Dedifferentiated amniotic fluid mesenchymal stem cell (primary cell): ENCODE measurements around the gene CD2AP.
"Not testable (repeated sequence)": the region's sequence is repeated elsewhere in the genome, so short reads cannot be mapped to it uniquely, and the experiment has no call there.

ENCODE experiments used
- DNase-seq: peaks from one replicate; pipeline ENCODE4 v3.0.0-alpha.2; 2016; ENCODE audit errors: extremely low spot score

The CD2AP gene

DNA sequence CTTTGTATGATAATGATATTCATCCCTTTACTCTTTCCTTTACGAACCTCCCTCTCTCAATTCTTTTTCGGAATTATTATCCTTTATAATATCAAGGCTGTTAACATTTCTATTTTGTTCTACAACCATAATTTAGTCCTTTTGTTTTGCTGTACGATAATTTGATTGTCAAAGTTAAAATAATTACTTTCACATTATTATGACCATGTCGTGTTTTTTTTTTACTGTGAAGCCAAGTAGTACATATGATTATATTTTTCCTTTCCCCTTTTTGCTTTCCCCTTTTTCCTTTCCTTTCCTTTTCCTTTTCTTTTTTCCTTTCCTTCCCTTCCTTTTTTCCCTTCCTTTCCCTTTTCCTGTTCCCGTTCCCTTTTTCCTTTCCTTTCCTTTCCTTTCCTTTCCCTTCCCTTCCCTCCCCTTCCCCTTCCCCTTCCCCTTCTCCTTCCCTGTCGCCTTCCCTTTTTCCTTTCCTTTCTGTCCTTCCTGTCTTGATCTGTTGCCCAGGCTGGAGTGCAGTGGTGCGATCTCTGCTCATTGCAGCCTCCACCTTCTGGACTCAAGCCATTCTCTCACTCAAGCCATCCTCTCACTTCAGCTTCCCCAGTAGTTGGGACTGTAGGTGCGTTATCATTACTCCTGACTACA is 19.5 kb downstream of the CD2AP start:
- no peak for DNase-seq

DNA sequence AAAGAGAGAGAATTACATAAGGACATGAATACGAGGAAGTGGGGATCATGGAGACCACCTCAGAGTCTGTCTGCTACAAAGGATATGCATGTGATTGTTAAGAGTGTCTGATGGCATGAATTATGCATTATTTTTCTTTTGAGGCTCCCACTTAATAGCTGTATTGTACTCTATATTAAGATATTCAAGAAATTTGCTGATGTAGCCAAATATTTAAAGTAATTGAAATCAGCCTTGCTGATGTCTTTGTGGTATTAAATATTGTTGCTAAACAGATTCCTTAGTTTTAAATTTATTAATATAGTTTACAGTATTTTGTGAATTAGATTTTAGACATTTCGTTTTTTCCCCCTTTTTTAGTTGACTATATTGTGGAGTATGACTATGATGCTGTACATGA is 25.3 kb downstream of the CD2AP start:
- DNase-seq, result no peak

DNA sequence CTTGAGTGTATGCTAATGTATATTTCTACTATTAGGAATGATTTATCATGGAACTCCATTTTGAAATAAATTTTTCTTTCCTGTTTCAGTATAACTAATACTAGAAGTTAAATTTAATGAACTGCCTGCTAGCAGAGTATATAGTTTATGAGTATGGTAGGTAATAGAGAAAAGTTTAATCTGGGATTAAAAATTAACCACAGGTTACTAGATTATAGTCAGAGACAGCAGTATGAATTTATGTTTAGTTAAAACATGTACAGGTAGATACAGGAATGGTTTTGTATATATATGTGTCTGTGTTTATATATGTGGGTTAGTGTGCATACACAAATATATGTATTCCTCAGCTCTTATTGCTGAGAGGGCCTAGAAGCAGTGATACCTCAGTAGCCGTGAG is 32.3 kb downstream of the CD2AP start:
- no peak for DNase-seq

DNA sequence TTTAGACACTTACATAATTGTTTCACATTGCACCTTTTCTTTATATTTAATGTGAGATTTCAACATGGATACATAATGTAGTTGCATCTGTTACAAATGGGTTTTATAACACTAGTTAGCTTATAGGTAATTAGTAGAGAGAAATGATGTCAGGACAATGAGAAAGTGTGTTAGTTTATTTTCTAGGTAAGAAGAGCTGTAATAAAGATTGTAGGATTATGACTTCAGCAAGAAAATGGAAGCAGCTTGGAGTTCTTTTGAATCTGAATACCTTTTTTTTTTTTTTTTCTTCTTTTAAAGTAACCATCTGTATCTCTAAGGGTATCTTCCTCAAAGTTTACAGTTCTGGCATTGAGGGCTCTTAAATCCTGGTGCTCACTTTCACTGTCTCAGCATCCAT is 35.3 kb downstream of the CD2AP start:
- no peak for DNase-seq

- no peak for DNase-seq
Measured at GRCh38 chr6:47519279-47519678, 41.7 kb downstream of the CD2AP start.

DNA sequence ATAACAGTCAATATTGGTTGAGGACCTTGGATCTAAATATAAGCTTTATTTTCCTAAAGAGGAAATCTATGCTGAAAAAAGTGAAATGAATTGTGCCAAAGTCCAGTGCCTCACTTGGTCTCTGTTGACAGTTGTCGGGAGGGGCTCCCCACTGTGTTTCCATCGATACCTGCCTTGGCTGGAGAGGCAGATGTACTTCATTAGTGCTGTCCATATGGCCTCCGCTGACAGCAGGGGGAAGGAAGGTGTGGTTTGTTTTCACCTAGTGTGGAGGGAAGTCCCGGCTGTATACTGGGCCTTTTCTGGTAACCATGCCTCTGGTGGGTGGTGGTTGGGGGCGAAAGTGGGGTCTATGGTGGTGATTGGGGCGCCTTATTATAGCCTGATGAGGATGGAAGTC is 42.7 kb downstream of the CD2AP start:
- no peak for DNase-seq

- DNase-seq, result no peak
Measured at GRCh38 chr6:47521961-47522360, 44.4 kb downstream of the CD2AP start.

GRCh38 chr6:47524136-47524845 is 46.7 kb downstream of the CD2AP start:
- DNase-seq, result no peak

- no peak for DNase-seq
Measured at GRCh38 chr6:47525330-47526057, 47.9 kb downstream of the CD2AP start.

DNA sequence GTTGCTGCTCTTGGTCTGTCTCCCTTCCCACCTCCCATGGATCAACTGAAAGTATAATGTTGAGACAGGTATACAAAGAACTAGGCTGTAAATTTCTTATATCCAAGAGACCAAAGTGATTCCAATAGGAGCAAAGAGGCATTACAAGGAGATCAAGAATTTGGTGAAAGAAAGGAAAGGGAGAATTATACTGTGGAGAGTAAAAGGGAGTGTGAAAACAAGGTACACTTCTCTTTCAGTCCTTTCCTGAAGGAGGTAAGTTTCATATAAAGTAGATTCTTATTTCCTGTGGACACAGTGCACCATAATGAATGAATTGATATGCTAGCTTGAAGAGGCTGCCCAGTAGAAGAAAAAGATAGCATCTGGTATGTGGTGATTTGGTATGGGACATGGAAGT is 49.7 kb downstream of the CD2AP start:
- no peak for DNase-seq

- no peak for DNase-seq
Measured at GRCh38 chr6:47529734-47530133, 52.1 kb downstream of the CD2AP start.

GRCh38 chr6:47532981-47533585 is 55.5 kb downstream of the CD2AP start:
- DNase-seq, result no peak

DNA sequence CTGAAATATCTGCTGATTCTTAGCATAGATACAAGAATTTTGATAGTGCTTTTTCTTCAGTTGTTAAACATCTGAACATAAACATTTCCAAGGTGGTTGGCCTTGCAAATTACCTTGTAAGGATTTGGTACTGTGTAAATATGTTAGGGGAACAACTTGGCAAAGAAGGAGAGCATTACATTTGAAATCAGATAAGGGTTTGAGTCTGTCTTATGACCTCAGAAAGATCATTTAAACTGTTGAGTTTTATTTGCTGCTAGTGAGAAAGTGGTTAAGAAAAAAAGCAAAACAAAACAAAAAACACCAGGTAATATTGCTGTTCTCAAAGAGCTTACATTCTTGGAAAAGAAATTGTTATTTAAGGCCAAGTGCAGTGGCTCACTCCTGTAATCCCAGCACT is 56.5 kb downstream of the CD2AP start:
- no peak for DNase-seq

DNA sequence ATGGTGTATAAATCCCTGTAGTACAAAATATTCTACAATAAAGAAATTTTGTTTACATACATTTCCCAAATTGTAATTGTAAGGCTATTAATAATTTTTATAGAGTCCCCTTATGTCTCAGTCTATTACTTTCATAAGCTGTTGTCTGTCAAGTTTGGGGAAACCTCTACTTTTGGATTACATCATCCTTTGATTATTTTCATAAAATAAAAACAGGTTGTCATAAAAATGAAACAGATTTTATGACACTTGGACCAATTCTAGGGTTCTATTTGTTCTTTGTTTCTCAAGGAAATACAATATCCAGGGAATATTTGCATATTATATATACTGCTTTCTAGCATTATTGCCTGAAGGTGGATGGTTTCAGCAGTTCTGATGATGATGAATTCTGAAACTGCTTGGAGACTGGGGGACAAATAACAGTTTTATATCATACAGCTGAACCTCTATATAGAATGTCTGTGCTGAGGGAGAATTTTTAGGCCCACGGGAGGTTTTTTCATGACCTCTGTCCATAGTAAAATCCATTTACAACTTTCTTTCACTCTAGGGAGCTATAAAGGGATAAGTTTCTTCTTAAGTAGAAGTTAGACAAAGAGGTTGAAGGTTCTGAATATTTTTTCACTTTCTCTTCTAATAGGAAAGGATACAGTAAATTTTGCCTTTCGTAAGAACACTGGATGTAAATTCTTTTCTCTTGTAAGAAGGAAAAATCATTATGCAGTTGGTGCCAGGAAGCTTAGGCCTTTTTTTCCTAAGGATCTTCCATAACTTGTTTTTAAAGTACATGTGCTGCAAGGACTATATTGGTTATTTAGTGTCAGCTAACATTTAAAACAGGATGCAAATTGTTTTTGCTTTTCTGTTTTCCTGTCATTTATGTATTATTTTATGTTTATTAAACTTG is 58.0 kb downstream of the CD2AP start:
- DNase-seq, result no peak

GRCh38 chr6:47536816-47537401 is 59.3 kb downstream of the CD2AP start:
- no peak for DNase-seq

GRCh38 chr6:47545223-47545622 is 67.6 kb downstream of the CD2AP start:
- DNase-seq, result no peak

GRCh38 chr6:47551670-47552069 is 74.1 kb downstream of the CD2AP start:
- DNase-seq, result no peak

DNA sequence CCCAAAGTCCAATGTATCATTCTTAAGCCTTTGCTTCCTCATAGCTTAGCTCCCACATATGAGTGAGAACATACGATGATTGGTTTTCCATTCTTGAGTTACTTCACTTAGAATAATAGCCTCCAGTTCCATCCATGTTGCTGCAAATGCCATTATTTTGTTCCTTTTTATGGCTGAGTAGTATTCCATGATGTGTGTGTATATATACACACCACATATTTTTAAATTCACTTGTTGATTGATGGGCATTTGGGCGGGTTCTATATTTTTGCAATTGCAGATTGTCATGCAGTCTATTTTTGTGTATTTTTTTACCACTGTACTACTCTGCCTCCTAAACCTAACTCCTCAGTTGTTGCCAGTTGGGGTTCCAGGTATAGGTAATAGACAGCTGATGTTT is 74.7 kb downstream of the CD2AP start:
- DNase-seq, result no peak

DNA sequence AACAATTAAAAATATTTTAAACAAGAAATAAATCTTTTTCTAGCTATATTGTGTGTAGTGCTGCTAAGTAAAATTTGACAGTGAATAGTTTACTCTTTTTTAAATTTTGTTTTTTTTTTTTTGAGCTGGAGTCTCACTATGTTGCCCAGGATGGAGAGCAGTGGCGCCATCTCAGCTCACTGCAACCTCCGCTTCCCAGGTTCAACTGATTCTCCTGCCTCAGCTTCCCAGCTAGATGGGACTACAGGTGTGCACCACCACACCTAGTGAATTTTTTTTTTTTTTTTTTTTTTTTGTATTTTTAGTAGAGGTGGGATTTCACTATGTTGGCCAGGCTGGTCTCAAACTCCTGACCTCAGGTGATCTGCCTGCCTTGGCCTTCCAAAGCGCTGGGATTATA is 75.7 kb downstream of the CD2AP start:
- DNase-seq, result not testable (repeated sequence)

DNA sequence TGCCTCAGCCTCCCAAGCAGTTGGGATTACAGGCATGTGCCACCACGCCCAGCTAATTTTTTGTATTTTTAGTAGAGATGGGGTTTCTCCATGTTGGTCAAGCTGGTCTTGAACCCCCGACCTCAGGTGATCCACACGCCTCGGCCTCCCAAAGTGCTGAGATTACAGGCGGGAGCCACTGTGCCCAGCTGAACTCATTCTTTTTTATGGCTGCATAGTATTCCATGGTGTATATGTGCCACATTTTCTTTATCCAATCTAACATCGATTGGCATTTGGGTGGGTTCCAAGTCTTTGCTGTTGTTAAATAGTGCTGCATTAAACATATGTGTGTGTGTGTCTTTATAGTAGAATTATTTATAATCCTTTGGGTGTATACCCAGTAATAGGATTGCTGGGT is 78.9 kb downstream of the CD2AP start:
- not testable (repeated sequence) for DNase-seq

DNA sequence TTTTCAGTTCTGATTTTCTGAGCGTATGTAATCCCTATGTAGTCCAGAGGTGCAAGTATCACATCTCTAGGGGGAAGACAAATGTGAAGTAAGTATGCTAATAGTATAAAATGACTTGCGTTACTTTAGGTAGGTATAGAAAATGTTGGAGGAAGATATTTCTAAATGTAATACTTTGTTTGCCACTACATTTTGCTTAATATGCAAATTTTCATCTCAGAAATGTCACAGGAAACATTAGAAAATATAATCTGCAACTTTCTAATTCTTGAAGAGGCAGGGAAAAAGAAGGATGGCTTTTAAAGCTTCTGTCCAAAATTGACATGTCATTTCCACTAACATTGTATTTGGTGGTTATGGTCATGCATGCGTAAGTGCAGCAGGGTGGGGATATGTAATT is 85.6 kb downstream of the CD2AP start:
- DNase-seq, result no peak
